K562 (cell line): Measurements from ENCODE around the gene MSL2. TPM values are rescaled to one million over a fixed set of nuclear protein-coding genes. Genes with fewer than 3 reads are reported as not detected.
A peak's percentile ranks its signal among the peaks of the same experiment; 100 is the strongest.

Experiments
- CC2D1A ChIP-seq: fragments of 450-650 bp; IDR thresholded peaks from 2 replicates; pipeline ENCODE4 v1.6.1; 2017; ENCODE audit warnings: mild to moderate bottlenecking
- MYBL2 ChIP-seq, 2 experiments: fragments of 450-650 bp in 1 of 2; sonication (generic) in 1 of 2; formaldehyde crosslinking in 1 of 2; IDR thresholded peaks; 2 replicates each; pipeline versions ENCODE4 v1.6.1 to v1.8.1; 2017 to 2022; ENCODE audit warnings: borderline replicate concordance in 1 of 2, inconsistent platforms in 1 of 2, low read depth in 1 of 2, mild to moderate bottlenecking in 1 of 2, missing genetic modification reagents in 1 of 2, moderate library complexity in 1 of 2
- NCOA1 ChIP-seq: fragments of 450-650 bp; IDR thresholded peaks from 2 replicates; pipeline ENCODE4 v1.6.1; 2016; ENCODE audit warnings: low read depth
- NR4A1 ChIP-seq, 2 experiments: fragments of 250-450 bp in 1 of 2; fragments of 450-650 bp in 1 of 2; sonication (Bioruptor Pico) in 1 of 2; IDR thresholded peaks; 2 replicates each; pipeline versions ENCODE4 v1.4.0 to v1.6.1; 2016 to 2020; ENCODE audit warnings: mild to moderate bottlenecking in 2 of 2, missing compliant biosample characterization in 1 of 2, missing genetic modification characterization in 1 of 2, moderate library complexity in 1 of 2
- PHF21A ChIP-seq: fragments of 450-650 bp; IDR thresholded peaks from 2 replicates; pipeline ENCODE4 v1.6.1; 2017; ENCODE audit warnings: low read depth, borderline replicate concordance
- RBM34 ChIP-seq: fragments of 200-400 bp; formaldehyde crosslinking; IDR thresholded peaks from 2 replicates; pipeline ENCODE4 v1.6.1; 2018; ENCODE audit warnings: low read length, borderline replicate concordance; ENCODE audit not compliant: insufficient read depth
- TAF15 ChIP-seq: fragments of 200-400 bp; formaldehyde crosslinking; IDR thresholded peaks from 2 replicates; pipeline ENCODE4 v1.6.1; 2017; ENCODE audit warnings: mild to moderate bottlenecking, low read depth, low read length, moderate library complexity
- TAL1 ChIP-seq: fragments of 450-650 bp; IDR thresholded peaks from 2 replicates; pipeline ENCODE4 v1.6.1; 2016; ENCODE audit warnings: mild to moderate bottlenecking
- TCF3 ChIP-seq: sonication (generic); formaldehyde crosslinking; IDR thresholded peaks from 2 replicates; pipeline ENCODE4 v1.4.0; 2020; ENCODE audit warnings: mild to moderate bottlenecking, missing genetic modification reagents
- TOE1 ChIP-seq, 2 experiments: fragments of 450-650 bp in 1 of 2; sonication (generic) in 1 of 2; formaldehyde crosslinking in 1 of 2; IDR thresholded peaks; 2 replicates each; pipeline versions ENCODE4 v1.7.1 to v1.8.0; 2016 to 2022; ENCODE audit warnings: borderline replicate concordance in 2 of 2, mild to moderate bottlenecking in 2 of 2, antibody characterized with exemption in 1 of 2, inconsistent platforms in 1 of 2, low read depth in 1 of 2, missing genetic modification reagents in 1 of 2, moderate library complexity in 1 of 2
- ZFX ChIP-seq: sonication (generic); formaldehyde crosslinking; IDR thresholded peaks from 2 replicates; pipeline ENCODE4 v1.8.0; 2022; ENCODE audit warnings: mild to moderate bottlenecking, missing genetic modification reagents, moderate library complexity
- ZKSCAN8 ChIP-seq: fragments of 200-800 bp; sonication (Bioruptor generic); IDR thresholded peaks from 2 replicates; pipeline ENCODE4 v1.6.1; 2016; ENCODE audit warnings: missing genetic modification characterization, missing compliant biosample characterization
- ZNF644 ChIP-seq: fragments of 200-800 bp; sonication (Bioruptor generic); IDR thresholded peaks from 2 replicates; pipeline ENCODE4 v1.6.1; 2016; ENCODE audit warnings: low read depth, missing genetic modification characterization, missing compliant biosample characterization
- polyA plus RNA-seq, 8 experiments: library from polyadenylated mRNA; depleted of rRNA in 4 of 8; stranded (reverse) in 5 of 8; unstranded in 3 of 8; fragments of >200 nt; fragmentation: Nextera tagmentation in 2 of 8; fragmentation: Illumina TruSeq in 1 of 8; extraction: Ambion mirVana in 2 of 8; extraction: Trizol in 1 of 8; gene quantifications; 2 replicates each; pipeline versions ENCODE4 v1.2.1 to v1.2.3, GENCODE V29; 2011 to 2014; ENCODE audit warnings: inconsistent platforms in 1 of 8, missing spikeins in 1 of 8
- total RNA-seq, 7 experiments: library from RNA; depleted of rRNA in 6 of 7; stranded (reverse); fragments of >200 nt in 6 of 7; fragmentation: Illumina TruSeq in 2 of 7; extraction: Trizol in 2 of 7; gene quantifications; 2 replicates each; pipeline versions ENCODE4 v1.2.1 to v1.2.3, GENCODE V29; 2011 to 2021; ENCODE audit warnings: low replicate concordance in 1 of 7
- TF ChIP-seq, protein P1 (sequence below), 2 experiments: fragments of 450-650 bp in 1 of 2; sonication (generic) in 1 of 2; formaldehyde crosslinking in 1 of 2; IDR thresholded peaks; 2 replicates each; pipeline versions ENCODE4 v1.7.1 to v1.9.0; 2016 to 2022; ENCODE audit warnings: inconsistent platforms in 1 of 2, mild to moderate bottlenecking in 1 of 2, missing genetic modification reagents in 1 of 2
- TF ChIP-seq, protein P2 (sequence below): fragments of 200-800 bp; sonication (Bioruptor generic); IDR thresholded peaks from 2 replicates; pipeline ENCODE4 v1.6.1; 2017; ENCODE audit warnings: missing genetic modification characterization, missing compliant biosample characterization

The MSL2 gene
- total and polyA plus RNA-seq, 9 of the 15 experiments (the other 6 are each of a cell fraction or from before 2014, with no cell fraction given) = 1.9 to 19.9 (median 9.1) TPM

DNA sequence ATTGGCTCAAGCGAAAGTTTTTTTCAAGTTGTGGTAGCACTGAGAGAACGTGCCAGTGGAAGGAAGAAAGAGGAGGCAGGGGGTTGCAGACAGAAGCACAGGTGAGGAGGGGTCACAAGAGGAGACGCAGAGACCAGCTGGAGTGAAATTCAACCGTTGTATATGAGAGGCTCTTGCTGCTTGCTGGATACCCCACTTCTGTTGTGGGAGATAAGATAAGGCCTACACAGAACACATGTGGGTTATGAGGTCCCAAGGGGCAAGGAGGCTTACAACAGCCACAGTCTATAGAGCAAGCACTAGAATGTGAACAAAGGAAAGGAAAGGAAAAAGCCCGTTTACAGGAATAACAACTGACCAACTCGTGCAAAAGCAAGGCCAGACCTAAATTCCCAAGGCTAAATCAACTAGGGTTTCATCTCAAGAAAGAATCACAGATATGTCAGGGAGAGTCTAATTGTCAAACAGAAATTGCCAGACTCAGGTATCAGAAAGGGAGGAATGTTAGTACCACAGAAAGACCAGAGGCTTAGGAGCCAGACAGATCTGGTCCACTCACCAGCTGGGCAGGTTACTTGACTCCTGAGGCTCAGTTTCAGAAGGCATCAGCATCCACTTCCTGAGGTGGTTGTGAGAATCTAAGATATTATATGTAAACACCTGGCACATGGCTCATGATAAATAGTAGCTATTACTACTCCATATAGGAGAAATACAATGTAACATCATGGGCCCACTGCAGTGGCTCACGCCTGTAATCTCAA is 60.9 kb downstream of the MSL2 start (continued):
- TF ChIP-seq, protein P1, sequence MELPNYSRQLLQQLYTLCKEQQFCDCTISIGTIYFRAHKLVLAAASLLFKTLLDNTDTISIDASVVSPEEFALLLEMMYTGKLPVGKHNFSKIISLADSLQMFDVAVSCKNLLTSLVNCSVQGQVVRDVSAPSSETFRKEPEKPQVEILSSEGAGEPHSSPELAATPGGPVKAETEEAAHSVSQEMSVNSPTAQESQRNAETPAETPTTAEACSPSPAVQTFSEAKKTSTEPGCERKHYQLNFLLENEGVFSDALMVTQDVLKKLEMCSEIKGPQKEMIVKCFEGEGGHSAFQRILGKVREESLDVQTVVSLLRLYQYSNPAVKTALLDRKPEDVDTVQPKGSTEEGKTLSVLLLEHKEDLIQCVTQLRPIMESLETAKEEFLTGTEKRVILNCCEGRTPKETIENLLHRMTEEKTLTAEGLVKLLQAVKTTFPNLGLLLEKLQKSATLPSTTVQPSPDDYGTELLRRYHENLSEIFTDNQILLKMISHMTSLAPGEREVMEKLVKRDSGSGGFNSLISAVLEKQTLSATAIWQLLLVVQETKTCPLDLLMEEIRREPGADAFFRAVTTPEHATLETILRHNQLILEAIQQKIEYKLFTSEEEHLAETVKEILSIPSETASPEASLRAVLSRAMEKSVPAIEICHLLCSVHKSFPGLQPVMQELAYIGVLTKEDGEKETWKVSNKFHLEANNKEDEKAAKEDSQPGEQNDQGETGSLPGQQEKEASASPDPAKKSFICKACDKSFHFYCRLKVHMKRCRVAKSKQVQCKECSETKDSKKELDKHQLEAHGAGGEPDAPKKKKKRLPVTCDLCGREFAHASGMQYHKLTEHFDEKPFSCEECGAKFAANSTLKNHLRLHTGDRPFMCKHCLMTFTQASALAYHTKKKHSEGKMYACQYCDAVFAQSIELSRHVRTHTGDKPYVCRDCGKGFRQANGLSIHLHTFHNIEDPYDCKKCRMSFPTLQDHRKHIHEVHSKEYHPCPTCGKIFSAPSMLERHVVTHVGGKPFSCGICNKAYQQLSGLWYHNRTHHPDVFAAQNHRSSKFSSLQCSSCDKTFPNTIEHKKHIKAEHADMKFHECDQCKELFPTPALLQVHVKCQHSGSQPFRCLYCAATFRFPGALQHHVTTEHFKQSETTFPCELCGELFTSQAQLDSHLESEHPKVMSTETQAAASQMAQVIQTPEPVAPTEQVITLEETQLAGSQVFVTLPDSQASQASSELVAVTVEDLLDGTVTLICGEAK (IDR thresholded peaks at IDR 0.05) = no peak
- TF ChIP-seq, protein P1 (CRISPR knock-in tag; IDR thresholded peaks at IDR 0.05) = no peak
- TF ChIP-seq, protein P2, sequence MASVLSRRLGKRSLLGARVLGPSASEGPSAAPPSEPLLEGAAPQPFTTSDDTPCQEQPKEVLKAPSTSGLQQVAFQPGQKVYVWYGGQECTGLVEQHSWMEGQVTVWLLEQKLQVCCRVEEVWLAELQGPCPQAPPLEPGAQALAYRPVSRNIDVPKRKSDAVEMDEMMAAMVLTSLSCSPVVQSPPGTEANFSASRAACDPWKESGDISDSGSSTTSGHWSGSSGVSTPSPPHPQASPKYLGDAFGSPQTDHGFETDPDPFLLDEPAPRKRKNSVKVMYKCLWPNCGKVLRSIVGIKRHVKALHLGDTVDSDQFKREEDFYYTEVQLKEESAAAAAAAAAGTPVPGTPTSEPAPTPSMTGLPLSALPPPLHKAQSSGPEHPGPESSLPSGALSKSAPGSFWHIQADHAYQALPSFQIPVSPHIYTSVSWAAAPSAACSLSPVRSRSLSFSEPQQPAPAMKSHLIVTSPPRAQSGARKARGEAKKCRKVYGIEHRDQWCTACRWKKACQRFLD (CRISPR knock-in tag) = peak; percentile 47; the same call in 1 of the 2 replicates
- no peak for TF ChIP-seq TAF15
- TF ChIP-seq NR4A1 (CRISPR knock-in tag; IDR thresholded peaks at IDR 0.05) = no peak
- 0 out of 2 replicates have a peak, but pooled peaks have one; percentile 12 for TF ChIP-seq NR4A1 (tag; IDR thresholded peaks at IDR 0.05)
- peak; percentile 73 for TF ChIP-seq NCOA1
- TF ChIP-seq ZFX (CRISPR knock-in tag) = no peak
- 0 out of 2 replicates have a peak, but pooled peaks have one; percentile 43 for TF ChIP-seq ZNF644 (tag)
- 0 out of 2 replicates have a peak, but pooled peaks have one; percentile 43 for TF ChIP-seq TOE1 (IDR thresholded peaks at IDR 0.05; ENCODE audit: borderline replicate concordance)
- no peak for TF ChIP-seq TOE1 (CRISPR knock-in tag; IDR thresholded peaks at IDR 0.05; ENCODE audit: borderline replicate concordance, low read depth)
- peak; percentile 88 for TF ChIP-seq TAL1
- peak; percentile 81 for TF ChIP-seq CC2D1A
- no peak for TF ChIP-seq PHF21A
- peak; percentile 89 for TF ChIP-seq ZKSCAN8 (CRISPR knock-in tag)
- TF ChIP-seq MYBL2 (IDR thresholded peaks at IDR 0.05; ENCODE audit: low read depth) = peak; percentile 34; the same call in 1 of the 2 replicates
- TF ChIP-seq MYBL2 (CRISPR knock-in tag; IDR thresholded peaks at IDR 0.05; ENCODE audit: borderline replicate concordance) = no peak
- TF ChIP-seq TCF3 = peak; percentile 88
- TF ChIP-seq RBM34 = no peak
